NCI-H2171 (cell line): Measurements from ENCODE around the gene GPR21.

Experiments
- DNase-seq: peaks from one replicate; lab custom pipeline; 2025; lab: John Stamatoyannopoulos, UW

GPR21 gene

GRCh38 chr9:123033352-123033751, at the start of gene GPR21:
TSS of gene GPR21 (plus strand) at chr9:123033667. CDS start at chr9:123034567, 900 bp downstream.
- DNase-seq: no peak

- no peak for DNase-seq
These were observed 47.5 kb upstream of the GPR21 start for GRCh38 chr9:122986010-122986409.

GRCh38 chr9:122988141-122988540, 45.3 kb upstream of the GPR21 start:
- no peak for DNase-seq

- DNase-seq: no peak
These were observed 44.4 kb upstream of the GPR21 start for GRCh38 chr9:122988920-122989621.

- DNase-seq: peak; percentile 1
These were observed 42.1 kb upstream of the GPR21 start for GRCh38 chr9:122991370-122991830.

GRCh38 chr9:122996586-122996985, 36.9 kb upstream of the GPR21 start:
- no peak for DNase-seq

- no peak for DNase-seq
These were observed 35.0 kb upstream of the GPR21 start for GRCh38 chr9:122998448-122998847.

GRCh38 chr9:123000371-123001068, 32.9 kb upstream of the GPR21 start:
- no peak for DNase-seq

GRCh38 chr9:123002754-123003153, 30.7 kb upstream of the GPR21 start:
- no peak for DNase-seq

GRCh38 chr9:123003466-123003865, 30.0 kb upstream of the GPR21 start:
- no peak for DNase-seq

- no peak for DNase-seq
These were observed 27.5 kb upstream of the GPR21 start for GRCh38 chr9:123005964-123006363.

GRCh38 chr9:123007269-123007668, 26.2 kb upstream of the GPR21 start:
- DNase-seq: no peak

- DNase-seq: no peak
These were observed 24.6 kb upstream of the GPR21 start for GRCh38 chr9:123008909-123009308.

GRCh38 chr9:123011380-123011779, 22.1 kb upstream of the GPR21 start:
- DNase-seq: no peak

- no peak for DNase-seq
These were observed 21.5 kb upstream of the GPR21 start for GRCh38 chr9:123011878-123012528.

- DNase-seq: no peak
These were observed 16.8 kb upstream of the GPR21 start for GRCh38 chr9:123016631-123017030.

- DNase-seq: no peak
These were observed 12.7 kb upstream of the GPR21 start for GRCh38 chr9:123020796-123021195.

- no peak for DNase-seq
These were observed 7.0 kb upstream of the GPR21 start for GRCh38 chr9:123026425-123026824.

- no peak for DNase-seq
These were observed 6.0 kb upstream of the GPR21 start for GRCh38 chr9:123027517-123027916.

- DNase-seq: no peak
These were observed 5.3 kb upstream of the GPR21 start for GRCh38 chr9:123028136-123028535.

GRCh38 chr9:123028973-123029372, 4.5 kb upstream of the GPR21 start:
- DNase-seq: no peak

GRCh38 chr9:123031963-123032362, 1.5 kb upstream of the GPR21 start:
- DNase-seq: no peak
